Naive thymus-derived CD4-positive, alpha-beta T cell (primary cell): ENCODE data around the gene PTPRN2. TPM values are rescaled to one million over a fixed set of nuclear protein-coding genes. Genes with fewer than 3 reads are reported as not detected.

Experiments used
- ATAC-seq: fragments of 150-1000 bp; cut with Tn5 transposase; 2 replicates; pipeline ENCODE4 v1.10.0; 2021; ENCODE audit warnings: mild to moderate bottlenecking, moderate library complexity
- CTCF ChIA-PET: fragments of 350-600 bp; sonication (Branson Sonifier 250); formaldehyde crosslinking; loops from one replicate; lab custom pipeline; 2021; ENCODE audit warnings: antibody characterized with exemption; lab: Charles Lee
- POLR2A ChIA-PET: fragments of 350-600 bp; sonication (Branson Sonifier 250); formaldehyde crosslinking; loops from one replicate; lab custom pipeline; 2021; ENCODE audit warnings: antibody characterized with exemption, inconsistent platforms; lab: Charles Lee
- DNase-seq, 9 donors: peaks; one replicate each; pipeline versions ENCODE4 v3.0.0 to v3.0.0-alpha.2; 2020 to 2022; ENCODE audit warnings: mixed read lengths in 1 of 9
- H3K27ac ChIP-seq: one replicate; pipeline ENCODE4 v1.7.0; 2013; ENCODE audit warnings: mild to moderate bottlenecking, low read depth, low read length, moderate library complexity
- H3K27me3 ChIP-seq, 2 donors: one replicate each; pipeline ENCODE4 v1.7.0; 2013; ENCODE audit warnings: low read length in 2 of 2, mild to moderate bottlenecking in 2 of 2, moderate library complexity in 2 of 2; ENCODE audit not compliant: control insufficient read depth in 2 of 2, insufficient read depth in 2 of 2
- H3K36me3 ChIP-seq, 3 experiments: 1 replicate in 2 of 3; 2 replicates in 1 of 3; pipeline ENCODE4 v1.7.0; 2013; ENCODE audit warnings: low read length in 3 of 3, mild to moderate bottlenecking in 3 of 3, moderate library complexity in 1 of 3; ENCODE audit not compliant: insufficient read depth in 3 of 3, control insufficient read depth in 2 of 3
- H3K4me1 ChIP-seq, 2 donors: one replicate each; pipeline ENCODE4 v1.7.0; 2013; ENCODE audit warnings: low read length in 2 of 2, mild to moderate bottlenecking in 2 of 2, moderate library complexity in 1 of 2; ENCODE audit not compliant: control insufficient read depth in 2 of 2, insufficient read depth in 2 of 2
- H3K4me3 ChIP-seq: 2 replicates; pipeline ENCODE4 v1.7.0; 2013; ENCODE audit warnings: mild to moderate bottlenecking, low read length
- H3K9me3 ChIP-seq, 3 experiments: 1 replicate in 2 of 3; 2 replicates in 1 of 3; pipeline ENCODE4 v1.7.0; 2013; ENCODE audit warnings: low read length in 3 of 3; ENCODE audit not compliant: control insufficient read depth in 2 of 3
- H3K27ac Mint-ChIP-seq, 9 donors: one replicate each; pipeline ENCODE4 v1.8.0; 2020 to 2022; ENCODE audit warnings: mixed read lengths in 9 of 9, mild to moderate bottlenecking in 8 of 9, moderate library complexity in 5 of 9, inconsistent platforms in 2 of 9
- H3K27me3 Mint-ChIP-seq, 5 donors: one replicate each; pipeline ENCODE4 v1.8.0; 2021 to 2022; ENCODE audit warnings: mixed read lengths in 5 of 5, mild to moderate bottlenecking in 1 of 5
- H3K36me3 Mint-ChIP-seq, 5 donors: one replicate each; pipeline ENCODE4 v1.8.0; 2020 to 2022; ENCODE audit warnings: mixed read lengths in 5 of 5, mild to moderate bottlenecking in 3 of 5, inconsistent platforms in 1 of 5
- H3K4me1 Mint-ChIP-seq, 7 donors: one replicate each; pipeline ENCODE4 v1.8.0; 2020 to 2022; ENCODE audit warnings: mixed read lengths in 7 of 7, mild to moderate bottlenecking in 3 of 7, inconsistent platforms in 1 of 7
- H3K4me3 Mint-ChIP-seq, 10 donors: one replicate each; pipeline ENCODE4 v1.8.0; 2020 to 2022; ENCODE audit warnings: mild to moderate bottlenecking in 10 of 10, mixed read lengths in 10 of 10, moderate library complexity in 6 of 10, inconsistent platforms in 2 of 10
- H3K9me3 Mint-ChIP-seq, 11 donors: one replicate each; pipeline ENCODE4 v1.8.0; 2020 to 2022; ENCODE audit warnings: mixed read lengths in 11 of 11, mild to moderate bottlenecking in 4 of 11, inconsistent platforms in 1 of 11, moderate library complexity in 1 of 11
- intact Hi-C, 2 donors: fragments of 100-400 bp; cut with micrococcal nuclease; formaldehyde crosslinking; loops; one replicate each; pipeline ENCODE4 v1.15.1; 2023
- polyA plus RNA-seq, 2 donors: library from polyadenylated mRNA; unstranded; fragments of 300-500 nt; fragmentation: Illumina TruSeq; gene quantifications; one replicate each; pipeline ENCODE4 v1.2.3, GENCODE V29; 2021
- total RNA-seq, 6 experiments: library from RNA in 5 of 6; stranded (reverse) in 5 of 6; gene quantifications; 1 replicate in 5 of 6; 2 replicates in 1 of 6; pipeline ENCODE4 v1.2.3 and lab custom pipeline; 2021 to 2026

The PTPRN2 gene
- total and polyA plus RNA-seq, 7 experiments from 2014 or later: 0.58 to 2.3 (median 1.4) TPM

GRCh38 chr7:157840174-157840913 is 747.3 kb downstream of the PTPRN2 start:
- Histone ChIP-seq H3K9me3 (no peaks in the 10 kb centered on the region), H3K27me3 (no peaks in the 10 kb centered on the region), H3K36me3 (no peaks in the 10 kb centered on the region), H3K4me1 (no peaks in the 10 kb centered on the region), H3K4me3 (no peak overlapping the region), H3K27ac (no peak overlapping the region)
- ChIA-PET POLR2A (interaction anchor here (1.9 kb wide), 1 partner anchor 12 kb away, joined by 4 read pairs; no protein-coding TSS in a partner anchor), CTCF (no interaction called here)
- Mint-ChIP-seq H3K4me1 (peaks cover 0 to 8% (median 1%) of the 10 kb centered on the region in 7 donors), H3K27me3 (peaks cover 0 to 5% (median 0%) of the 10 kb centered on the region in 5 donors), H3K4me3 (no peak overlapping the region), H3K9me3 (no peaks in the 10 kb centered on the region), H3K27ac (no peak overlapping the region), H3K36me3 (no peaks in the 10 kb centered on the region)
- ATAC-seq (no peak), DNase-seq (no peak)
- intact Hi-C loops: no loop called here

- H3K36me3 Mint-ChIP-seq: no peaks in the 10 kb centered on the region
- H3K36me3 ChIP-seq: no peaks in the 10 kb centered on the region
- CTCF ChIA-PET: no interaction called here
- H3K27ac Mint-ChIP-seq: no peak overlapping the region
- H3K4me3 Mint-ChIP-seq: no peak overlapping the region
- no peaks in the 10 kb centered on the region for H3K9me3 ChIP-seq
- intact Hi-C loops: no loop called here
- peaks cover 0 to 8% (median 2%) of the 10 kb centered on the region in 7 donors for H3K4me1 Mint-ChIP-seq
- no peak overlapping the region for H3K4me3 ChIP-seq
- H3K27me3 Mint-ChIP-seq: peaks cover 0 to 9% (median 0%) of the 10 kb centered on the region in 5 donors
- no peaks in the 10 kb centered on the region for H3K27me3 ChIP-seq
- ATAC-seq (no peak), DNase-seq (no peak)
- no peak overlapping the region for H3K27ac ChIP-seq
- POLR2A ChIA-PET: no interaction called here
- no peaks in the 10 kb centered on the region for H3K9me3 Mint-ChIP-seq
- no peaks in the 10 kb centered on the region for H3K4me1 ChIP-seq
These were observed 747.9 kb downstream of the PTPRN2 start for GRCh38 chr7:157839672-157840167.

GRCh38 chr7:157839226-157839625 is 748.4 kb downstream of the PTPRN2 start:
- Histone ChIP-seq H3K27me3 (no peaks in the 10 kb centered on the region), H3K27ac (no peak overlapping the region), H3K36me3 (no peaks in the 10 kb centered on the region), H3K4me3 (no peak overlapping the region), H3K9me3 (no peaks in the 10 kb centered on the region), H3K4me1 (no peaks in the 10 kb centered on the region)
- no peak overlapping the region for H3K27ac Mint-ChIP-seq
- no peaks in the 10 kb centered on the region for H3K36me3 Mint-ChIP-seq
- intact Hi-C loops: no loop called here
- ChIA-PET POLR2A (no interaction called here), CTCF (no interaction called here)
- DNase-seq (no peak), ATAC-seq (no peak)
- peaks cover 0 to 9% (median 0%) of the 10 kb centered on the region in 5 donors for H3K27me3 Mint-ChIP-seq
- H3K4me1 Mint-ChIP-seq: peaks cover 0 to 8% (median under 1%) of the 10 kb centered on the region in 7 donors
- H3K4me3 Mint-ChIP-seq: no peak overlapping the region
- H3K9me3 Mint-ChIP-seq: no peaks in the 10 kb centered on the region

- peaks cover 0 to 9% (median 0%) of the 10 kb centered on the region in 5 donors for H3K27me3 Mint-ChIP-seq
- POLR2A ChIA-PET: interaction anchor here (0.9 to 1.2 kb wide), 2 partner anchors 12 kb away, joined by 3 read pairs; no protein-coding TSS in a partner anchor
- no peaks in the 10 kb centered on the region for H3K27me3 ChIP-seq
- CTCF ChIA-PET: no interaction called here
- no peaks in the 10 kb centered on the region for H3K36me3 ChIP-seq
- no peaks in the 10 kb centered on the region for H3K9me3 Mint-ChIP-seq
- no peak for ATAC-seq
- intact Hi-C loops: no loop called here
- H3K4me1 ChIP-seq: no peaks in the 10 kb centered on the region
- no peaks in the 10 kb centered on the region for H3K36me3 Mint-ChIP-seq
- H3K4me3 Mint-ChIP-seq: no peak overlapping the region
- DNase-seq: no peak
- H3K4me3 ChIP-seq: no peak overlapping the region
- no peak overlapping the region for H3K27ac ChIP-seq
- no peaks in the 10 kb centered on the region for H3K9me3 ChIP-seq
- peaks cover 0 to 8% (median 0%) of the 10 kb centered on the region in 7 donors for H3K4me1 Mint-ChIP-seq
- H3K27ac Mint-ChIP-seq: no peak overlapping the region
These were observed 750.1 kb downstream of the PTPRN2 start for GRCh38 chr7:157837561-157837960.

GRCh38 chr7:157837047-157837446 is 750.6 kb downstream of the PTPRN2 start:
- Histone ChIP-seq H3K36me3 (no peaks in the 10 kb centered on the region), H3K9me3 (no peaks in the 10 kb centered on the region), H3K27me3 (no peaks in the 10 kb centered on the region), H3K27ac (no peak overlapping the region), H3K4me1 (no peaks in the 10 kb centered on the region), H3K4me3 (no peak overlapping the region)
- H3K36me3 Mint-ChIP-seq: no peaks in the 10 kb centered on the region
- no peaks in the 10 kb centered on the region for H3K9me3 Mint-ChIP-seq
- H3K27ac Mint-ChIP-seq: no peak overlapping the region
- peaks cover 0 to 13% (median 0%) of the 10 kb centered on the region in 7 donors for H3K4me1 Mint-ChIP-seq
- DNase-seq (no peak), ATAC-seq (peak; percentile 27)
- intact Hi-C loops: no loop called here
- ChIA-PET CTCF (no interaction called here), POLR2A (no interaction called here)
- no peak overlapping the region for H3K4me3 Mint-ChIP-seq
- peaks cover 0 to 9% (median 0%) of the 10 kb centered on the region in 5 donors for H3K27me3 Mint-ChIP-seq

- no peak overlapping the region for H3K27ac ChIP-seq
- CTCF ChIA-PET: no interaction called here
- H3K36me3 ChIP-seq: no peaks in the 10 kb centered on the region
- peaks cover 0 to 9% (median 0%) of the 10 kb centered on the region in 5 donors for H3K27me3 Mint-ChIP-seq
- peaks cover 0 to 25% (median 8%) of the 10 kb centered on the region in 7 donors for H3K4me1 Mint-ChIP-seq
- H3K36me3 Mint-ChIP-seq: no peaks in the 10 kb centered on the region
- no peaks in the 10 kb centered on the region for H3K4me1 ChIP-seq
- DNase-seq (no peak), ATAC-seq (no peak)
- no peaks in the 10 kb centered on the region for H3K9me3 ChIP-seq
- H3K9me3 Mint-ChIP-seq: no peaks in the 10 kb centered on the region
- H3K4me3 ChIP-seq: no peak overlapping the region
- no peak overlapping the region for H3K27ac Mint-ChIP-seq
- H3K27me3 ChIP-seq: no peaks in the 10 kb centered on the region
- POLR2A ChIA-PET: interaction anchor here (0.9 kb wide), 1 partner anchor 10 kb away, joined by 3 read pairs; no protein-coding TSS in a partner anchor
- intact Hi-C loops: no loop called here
- no peak overlapping the region for H3K4me3 Mint-ChIP-seq
These were observed 753.0 kb downstream of the PTPRN2 start for GRCh38 chr7:157834501-157835163.
